DOHH2 (cell line): Measurements from ENCODE around the gene TMEM252.

ENCODE experiments used
- H3F3A ChIP-seq: fragments of 200-600 bp; sonication (generic), shearing (Covaris generic); 2 replicates; pipeline ENCODE4 v1.6.0; 2016; ENCODE audit warnings: antibody characterized with exemption, mild to moderate bottlenecking; ENCODE audit not compliant: control insufficient read depth, insufficient read depth
- H3K27ac ChIP-seq: fragments of 200-600 bp; sonication (generic); 2 replicates; pipeline ENCODE4 v1.5.1; 2014; ENCODE audit warnings: low read depth, mild to moderate bottlenecking, low read length, moderate library complexity
- H3K27me3 ChIP-seq: fragments of 200-600 bp; sonication (generic); 2 replicates; pipeline ENCODE4 v1.6.1; 2014; ENCODE audit warnings: mild to moderate bottlenecking, low read length, mixed read lengths; ENCODE audit not compliant: control insufficient read depth
- H3K36me3 ChIP-seq: fragments of 200-600 bp; sonication (generic); 2 replicates; pipeline ENCODE4 v1.6.1; 2014; ENCODE audit warnings: mild to moderate bottlenecking, low read length, moderate library complexity, mixed read lengths; ENCODE audit not compliant: control insufficient read depth
- H3K4me1 ChIP-seq: fragments of 200-600 bp; sonication (generic); 2 replicates; pipeline ENCODE4 v1.6.1; 2014; ENCODE audit warnings: mild to moderate bottlenecking, low read length, mixed read lengths; ENCODE audit not compliant: control insufficient read depth
- H3K4me2 ChIP-seq: fragments of 200-600 bp; sonication (generic); 2 replicates; pipeline ENCODE4 v1.6.0; 2014; ENCODE audit warnings: mild to moderate bottlenecking, low read length, moderate library complexity
- H3K4me3 ChIP-seq: fragments of 200-600 bp; sonication (generic); 2 replicates; pipeline ENCODE4 v1.5.1; 2014; ENCODE audit warnings: mild to moderate bottlenecking, low read length, mixed read lengths
- H3K79me2 ChIP-seq: fragments of 200-600 bp; sonication (generic); 2 replicates; pipeline ENCODE4 v1.6.1; 2014; ENCODE audit warnings: mild to moderate bottlenecking, low read length, mixed read lengths; ENCODE audit not compliant: control insufficient read depth
- H3K9me2 ChIP-seq: fragments of 200-600 bp; sonication (generic); replicated peaks from 2 replicates; pipeline ENCODE4 v1.6.1; 2014; ENCODE audit warnings: mild to moderate bottlenecking, low read length, mixed read lengths; ENCODE audit not compliant: control insufficient read depth
- H3K9me3 ChIP-seq: fragments of 200-600 bp; sonication (generic); 2 replicates; pipeline ENCODE4 v1.6.1; 2014; ENCODE audit warnings: antibody characterized with exemption, low read length, mixed read lengths; ENCODE audit not compliant: control insufficient read depth, insufficient read depth
- H4K20me1 ChIP-seq: fragments of 200-600 bp; sonication (generic); 2 replicates; pipeline ENCODE4 v1.6.0; 2014; ENCODE audit warnings: low read depth, mild to moderate bottlenecking, antibody characterized with exemption, low read length, moderate library complexity; ENCODE audit not compliant: control insufficient read depth, insufficient read depth
- EZH2phosphoT487 ChIP-seq: fragments of 200-600 bp; sonication (generic); IDR thresholded peaks from 2 replicates; pipeline ENCODE4 v1.6.1; 2017; ENCODE audit warnings: borderline replicate concordance, mild to moderate bottlenecking, antibody characterized with exemption, low read length, moderate library complexity, mixed read lengths
- TF ChIP-seq, protein P1 (sequence below): fragments of 200-600 bp; sonication (generic); IDR thresholded peaks from one replicate; pipeline ENCODE4 v1.5.1; 2014; ENCODE audit warnings: antibody characterized with exemption, mild to moderate bottlenecking, low read depth, low read length; ENCODE audit not compliant: poor library complexity, severe bottlenecking

Gene TMEM252

DNA sequence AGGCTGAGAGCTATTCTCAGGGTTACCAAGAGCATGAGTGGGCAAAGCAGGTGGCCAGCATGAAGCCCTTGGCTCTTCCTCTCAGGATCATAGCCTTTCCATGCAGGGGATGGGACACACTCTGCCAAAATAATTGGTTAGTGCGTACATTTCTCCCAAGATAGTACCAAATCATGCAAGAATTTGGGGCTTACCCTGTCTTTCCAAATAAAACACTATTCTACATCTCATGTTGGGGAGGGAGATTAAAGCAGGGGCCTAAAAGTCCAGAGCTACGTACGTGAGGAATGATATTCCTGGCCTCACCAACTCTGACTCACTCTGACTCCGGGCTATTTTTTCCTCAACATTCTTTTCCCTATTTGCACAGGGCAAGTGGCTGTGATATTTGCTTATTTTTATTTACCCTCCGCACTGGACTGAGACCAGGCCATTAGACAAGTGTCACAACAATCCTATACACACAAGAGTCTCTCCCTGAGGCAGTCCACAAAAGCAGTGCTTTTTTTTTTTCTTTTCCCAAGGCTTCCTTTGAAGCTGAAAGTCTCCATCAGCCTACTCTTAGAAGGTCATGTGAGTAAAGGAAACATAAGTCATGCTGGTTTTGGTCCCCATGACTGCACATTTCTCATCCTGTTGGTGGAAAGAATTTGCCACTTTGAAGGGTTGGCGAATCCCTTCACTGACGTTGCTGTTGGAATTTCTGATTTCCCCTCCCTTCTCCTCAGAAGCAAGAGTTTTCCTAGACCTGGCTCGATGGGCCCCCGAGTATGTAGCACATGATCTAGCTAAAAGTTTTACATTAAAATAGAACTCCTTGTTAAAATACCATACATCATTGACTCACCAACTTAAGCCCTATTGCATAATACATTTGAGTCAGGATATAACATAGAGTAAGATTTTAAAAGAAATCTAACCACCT, 40.0 kb downstream of the TMEM252 start:
- no peaks in the 10 kb centered on the region for H3K79me2 ChIP-seq
- no peaks in the 10 kb centered on the region for H3K9me2 ChIP-seq
- H3K4me1 ChIP-seq: no peaks in the 10 kb centered on the region; the same call in 1 of the 2 replicates
- no peaks in the 10 kb centered on the region for H3K36me3 ChIP-seq
- H3F3A ChIP-seq: no peaks in the 10 kb centered on the region
- no peak overlapping the region for H3K4me2 ChIP-seq
- TF ChIP-seq EZH2phosphoT487: no peak
- TF ChIP-seq, protein P1, sequence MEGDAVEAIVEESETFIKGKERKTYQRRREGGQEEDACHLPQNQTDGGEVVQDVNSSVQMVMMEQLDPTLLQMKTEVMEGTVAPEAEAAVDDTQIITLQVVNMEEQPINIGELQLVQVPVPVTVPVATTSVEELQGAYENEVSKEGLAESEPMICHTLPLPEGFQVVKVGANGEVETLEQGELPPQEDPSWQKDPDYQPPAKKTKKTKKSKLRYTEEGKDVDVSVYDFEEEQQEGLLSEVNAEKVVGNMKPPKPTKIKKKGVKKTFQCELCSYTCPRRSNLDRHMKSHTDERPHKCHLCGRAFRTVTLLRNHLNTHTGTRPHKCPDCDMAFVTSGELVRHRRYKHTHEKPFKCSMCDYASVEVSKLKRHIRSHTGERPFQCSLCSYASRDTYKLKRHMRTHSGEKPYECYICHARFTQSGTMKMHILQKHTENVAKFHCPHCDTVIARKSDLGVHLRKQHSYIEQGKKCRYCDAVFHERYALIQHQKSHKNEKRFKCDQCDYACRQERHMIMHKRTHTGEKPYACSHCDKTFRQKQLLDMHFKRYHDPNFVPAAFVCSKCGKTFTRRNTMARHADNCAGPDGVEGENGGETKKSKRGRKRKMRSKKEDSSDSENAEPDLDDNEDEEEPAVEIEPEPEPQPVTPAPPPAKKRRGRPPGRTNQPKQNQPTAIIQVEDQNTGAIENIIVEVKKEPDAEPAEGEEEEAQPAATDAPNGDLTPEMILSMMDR: no peak
- no peak overlapping the region for H3K27ac ChIP-seq
- H3K9me3 ChIP-seq: no peaks in the 10 kb centered on the region
- no peak overlapping the region for H3K4me3 ChIP-seq
- H4K20me1 ChIP-seq: no peaks in the 10 kb centered on the region
- peaks cover 9% of the 10 kb centered on the region; the same call in 1 of the 2 replicates for H3K27me3 ChIP-seq

DNA sequence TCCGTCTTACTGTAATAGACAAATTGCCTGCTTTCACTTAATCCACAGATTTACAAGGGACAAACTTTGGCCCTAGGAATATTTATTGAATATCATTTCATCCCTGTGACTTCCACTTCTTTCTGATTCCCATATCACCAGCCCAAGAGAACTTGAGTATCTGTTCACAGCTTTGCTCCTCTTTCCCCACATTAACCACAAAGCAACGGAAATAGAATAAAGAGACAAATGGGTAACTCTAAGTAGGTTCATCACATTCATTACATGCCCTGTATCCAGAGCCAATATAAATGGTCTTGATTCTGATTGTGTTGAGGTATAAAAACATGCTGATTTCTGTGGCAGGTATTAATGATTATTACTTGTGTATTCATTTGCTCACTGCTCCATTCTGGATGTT, 41.9 kb downstream of the TMEM252 start:
- H4K20me1 ChIP-seq: peaks cover 3% of the 10 kb centered on the region; the same call in 1 of the 2 replicates
- H3F3A ChIP-seq: no peaks in the 10 kb centered on the region
- no peak overlapping the region for H3K4me3 ChIP-seq
- H3K27ac ChIP-seq: no peak overlapping the region
- H3K36me3 ChIP-seq: no peaks in the 10 kb centered on the region
- H3K9me2 ChIP-seq: no peaks in the 10 kb centered on the region
- H3K4me2 ChIP-seq: no peak overlapping the region
- TF ChIP-seq EZH2phosphoT487: no peak
- TF ChIP-seq, protein P1: no peak
- H3K79me2 ChIP-seq: no peaks in the 10 kb centered on the region
- H3K9me3 ChIP-seq: no peaks in the 10 kb centered on the region
- peaks cover 12% of the 10 kb centered on the region for H3K27me3 ChIP-seq
- no peaks in the 10 kb centered on the region for H3K4me1 ChIP-seq

DNA sequence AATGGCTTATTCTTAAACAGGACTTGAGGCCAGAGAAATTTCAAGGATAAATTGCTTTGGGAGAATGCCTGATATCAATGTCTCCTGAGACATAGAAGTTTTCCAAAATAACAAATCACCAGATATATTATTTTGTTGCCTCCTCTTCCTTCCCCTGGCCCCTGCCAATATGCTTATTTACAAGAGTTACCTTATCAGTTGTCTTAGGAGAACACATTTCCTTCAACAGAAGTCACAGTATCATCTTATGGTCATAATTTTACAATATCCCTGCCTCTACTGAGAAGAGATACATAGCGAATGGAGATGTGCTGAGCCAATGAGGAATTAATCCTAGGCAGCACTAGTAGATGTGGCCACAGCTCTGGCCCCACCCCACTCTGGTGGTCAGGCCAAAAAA, 43.1 kb downstream of the TMEM252 start:
- Histone ChIP-seq H3K79me2 (no peaks in the 10 kb centered on the region), H4K20me1 (peaks cover 3% of the 10 kb centered on the region; the same call in 1 of the 2 replicates), H3K36me3 (no peaks in the 10 kb centered on the region), H3K27me3 (peaks cover 12% of the 10 kb centered on the region), H3K4me1 (no peaks in the 10 kb centered on the region), H3F3A (no peaks in the 10 kb centered on the region), H3K9me2 (no peaks in the 10 kb centered on the region), H3K27ac (no peak overlapping the region), H3K4me3 (no peak overlapping the region), H3K4me2 (no peak overlapping the region), H3K9me3 (no peaks in the 10 kb centered on the region)
- TF ChIP-seq EZH2phosphoT487: no peak
- TF ChIP-seq, protein P1: no peak
